Neuronal stem cell (in vitro differentiated cells): ENCODE measurements around the gene ACTL10.
"Not testable (repeated sequence)": the region's sequence is repeated elsewhere in the genome, so short reads cannot be mapped to it uniquely, and the experiment has no call there.

ENCODE experiments used
- DNase-seq: peaks from one replicate; pipeline ENCODE4 v3.0.0-alpha.2; 2013; ENCODE audit warnings: low spot score
- H2AFZ ChIP-seq: one replicate; pipeline ENCODE4 v1.6.1; 2013; ENCODE audit warnings: mild to moderate bottlenecking, low read length, inconsistent platforms
- H2AK5ac ChIP-seq: 2 replicates; pipeline ENCODE4 v1.6.1; 2013; ENCODE audit warnings: low read depth, mild to moderate bottlenecking, inconsistent platforms, low read length, moderate library complexity, mixed read lengths
- H2BK120ac ChIP-seq: 2 replicates; pipeline ENCODE4 v1.6.1; 2013; ENCODE audit warnings: low read depth, mild to moderate bottlenecking, inconsistent platforms, low read length, moderate library complexity, mixed read lengths
- H2BK12ac ChIP-seq: one replicate; pipeline ENCODE4 v1.6.1; 2013; ENCODE audit warnings: low read length, inconsistent platforms
- H2BK15ac ChIP-seq: 2 replicates; pipeline ENCODE4 v1.6.1; 2013; ENCODE audit warnings: mild to moderate bottlenecking, low read length, inconsistent platforms, mixed read lengths
- H2BK5ac ChIP-seq: one replicate; pipeline ENCODE4 v1.6.1; 2013; ENCODE audit warnings: inconsistent platforms, mild to moderate bottlenecking, low read length, moderate library complexity
- H3K14ac ChIP-seq: one replicate; pipeline ENCODE4 v1.6.1; 2013; ENCODE audit warnings: low read length, inconsistent platforms
- H3K18ac ChIP-seq: 2 replicates; pipeline ENCODE4 v1.6.1; 2013; ENCODE audit warnings: low read length, inconsistent platforms
- H3K23ac ChIP-seq: 2 replicates; pipeline ENCODE4 v1.6.1; 2013; ENCODE audit warnings: low read depth, mild to moderate bottlenecking, mixed read lengths, low read length, inconsistent platforms; ENCODE audit not compliant: poor library complexity
- H3K27ac ChIP-seq: replicated peaks from 3 replicates; pipeline ENCODE4 v1.5.1; 2013; ENCODE audit warnings: low read length, inconsistent platforms
- H3K27me3 ChIP-seq, 3 experiments: 2 replicates each; pipeline ENCODE4 v1.6.1; 2013; ENCODE audit warnings: low read length in 3 of 3, mild to moderate bottlenecking in 2 of 3, inconsistent platforms in 1 of 3, low read depth in 1 of 3, mixed read lengths in 1 of 3, moderate library complexity in 1 of 3; ENCODE audit not compliant: control insufficient read depth in 3 of 3, insufficient read depth in 3 of 3
- H3K36me3 ChIP-seq, 2 donors: replicated peaks in 1 of 2; 2 replicates each; pipeline ENCODE4 v1.6.1; 2013; ENCODE audit warnings: low read length in 2 of 2; ENCODE audit not compliant: control insufficient read depth in 2 of 2, insufficient read depth in 2 of 2
- H3K4ac ChIP-seq: 2 replicates; pipeline ENCODE4 v1.6.1; 2013; ENCODE audit warnings: inconsistent platforms, mild to moderate bottlenecking, low read length, moderate library complexity
- H3K4me1 ChIP-seq, 2 donors: 1 replicate in 1 of 2; 2 replicates in 1 of 2; pipeline ENCODE4 v1.6.1; 2013; ENCODE audit warnings: low read length in 2 of 2, low read depth in 1 of 2; ENCODE audit not compliant: control insufficient read depth in 2 of 2, insufficient read depth in 1 of 2
- H3K4me2 ChIP-seq: one replicate; pipeline ENCODE4 v1.6.1; 2013; ENCODE audit warnings: mild to moderate bottlenecking, low read length, inconsistent platforms; ENCODE audit not compliant: insufficient read depth, poor library complexity, severe bottlenecking
- H3K4me3 ChIP-seq, 2 donors: 2 replicates each; pipeline ENCODE4 v1.5.1; 2013; ENCODE audit warnings: low read length in 2 of 2, mild to moderate bottlenecking in 2 of 2, inconsistent platforms in 1 of 2, moderate library complexity in 1 of 2
- H3K79me1 ChIP-seq: one replicate; pipeline ENCODE4 v1.6.1; 2013; ENCODE audit warnings: low read depth, mild to moderate bottlenecking, inconsistent platforms, low read length, moderate library complexity
- H3K9ac ChIP-seq: one replicate; pipeline ENCODE4 v1.6.1; 2013; ENCODE audit warnings: mild to moderate bottlenecking, low read depth, low read length, inconsistent platforms; ENCODE audit not compliant: poor library complexity
- H3K9me3 ChIP-seq, 2 donors: replicated peaks in 1 of 2; 2 replicates each; pipeline versions ENCODE3 to v1.6.1; 2013; ENCODE audit warnings: low read length in 2 of 2, mild to moderate bottlenecking in 2 of 2, inconsistent platforms in 1 of 2, low read depth in 1 of 2, mixed read lengths in 1 of 2, moderate library complexity in 1 of 2; ENCODE audit not compliant: control insufficient read depth in 2 of 2, insufficient read depth in 1 of 2
- H4K8ac ChIP-seq: one replicate; pipeline ENCODE4 v1.6.1; 2013; ENCODE audit warnings: low read depth, mild to moderate bottlenecking, inconsistent platforms, low read length, moderate library complexity
- H4K91ac ChIP-seq: one replicate; pipeline ENCODE4 v1.6.1; 2013; ENCODE audit warnings: low read length, low read depth, mild to moderate bottlenecking, inconsistent platforms; ENCODE audit not compliant: poor library complexity
- WGBS, 2 donors: extraction: QIAGEN DNeasy Blood & Tissue Kit; methylation state at CpG; one replicate each; pipeline ENCODE4 v1.1.7; 2013; ENCODE audit warnings: missing lambda C conversion rate in 2 of 2, mixed read lengths in 1 of 2; ENCODE audit not compliant: insufficient read length in 2 of 2, insufficient replicate concordance in 1 of 2; ENCODE audit errors: extremely low coverage in 2 of 2; 5-methylcytosine and 5-hydroxymethylcytosine counted together

Gene ACTL10

DNA sequence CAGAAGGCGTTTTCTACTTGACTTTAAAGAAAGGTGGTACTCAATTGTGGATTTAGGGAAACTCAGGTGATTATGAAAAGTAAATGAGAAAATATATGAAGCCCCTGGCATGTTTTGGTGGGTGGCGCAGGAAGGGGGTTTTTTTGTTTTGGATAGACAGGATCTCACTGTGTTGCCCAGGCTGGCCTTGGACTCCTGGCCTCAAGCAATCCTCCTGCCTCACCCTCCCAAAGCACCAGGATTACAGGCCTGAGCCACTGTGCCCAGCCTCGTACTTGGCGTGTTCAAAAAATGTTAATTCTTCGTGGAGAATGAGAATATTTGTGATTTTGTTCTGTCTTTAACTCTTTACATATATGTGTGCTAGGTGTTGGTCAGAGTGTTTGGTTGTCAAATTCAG lies 36.8 kb upstream of the ACTL10 start:
- Histone ChIP-seq H2BK120ac (no peak overlapping the region), H3K14ac (no peak overlapping the region), H3K9ac (no peak overlapping the region), H2BK15ac (no peak overlapping the region), H3K27me3 (no peaks in the 10 kb centered on the region), H3K18ac (no peak overlapping the region), H3K4me2 (no peak overlapping the region), H4K8ac (no peak overlapping the region), H3K36me3 (peaks cover 14 to 79% of the 10 kb centered on the region in 2 donors), H3K79me1 (peaks cover 2% of the 10 kb centered on the region), H2BK12ac (no peak overlapping the region), H3K4me1 (no peaks in the 10 kb centered on the region), H4K91ac (no peak overlapping the region), H2BK5ac (no peak overlapping the region), H3K27ac (no peak overlapping the region), H2AK5ac (no peak overlapping the region), H3K9me3 (no peaks in the 10 kb centered on the region), H2AFZ (no peak overlapping the region), H3K4me3 (no peak overlapping the region), H3K4ac (no peak overlapping the region), H3K23ac (no peak overlapping the region)
- no CpG with 5 or more reads among the region's 5 CpGs for WGBS, 2 donors
- no peak for DNase-seq

DNA sequence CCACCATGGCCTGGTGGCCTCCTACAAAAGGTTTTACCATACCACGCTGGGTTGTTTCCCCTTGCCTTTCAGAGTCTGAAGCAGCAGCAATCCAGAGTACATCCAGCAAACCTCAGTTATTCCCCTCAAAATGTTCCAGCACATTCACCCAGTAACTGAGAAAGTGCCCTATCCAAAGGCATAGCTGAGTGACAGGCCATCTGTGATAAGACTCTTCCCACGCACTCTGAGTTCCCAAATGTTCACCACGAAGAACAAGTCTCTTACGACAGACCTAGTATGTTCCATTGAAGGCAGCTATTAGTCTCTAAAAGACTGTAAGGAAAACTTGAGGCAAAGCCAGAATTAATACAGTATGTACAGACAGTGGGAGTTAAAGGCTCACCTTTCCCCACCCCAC lies 36.2 kb upstream of the ACTL10 start:
- Histone ChIP-seq H2AK5ac (no peak overlapping the region), H2BK15ac (no peak overlapping the region), H3K4ac (no peak overlapping the region), H3K4me1 (no peaks in the 10 kb centered on the region), H3K18ac (no peak overlapping the region), H3K23ac (no peak overlapping the region), H4K91ac (no peak overlapping the region), H2AFZ (no peak overlapping the region), H3K27ac (no peak overlapping the region), H2BK5ac (no peak overlapping the region), H3K36me3 (peaks cover 11 to 78% of the 10 kb centered on the region in 2 donors), H3K79me1 (peaks cover 2% of the 10 kb centered on the region), H3K9me3 (no peaks in the 10 kb centered on the region), H3K4me3 (no peak overlapping the region), H3K27me3 (no peaks in the 10 kb centered on the region), H4K8ac (no peak overlapping the region), H2BK12ac (no peak overlapping the region), H3K4me2 (no peak overlapping the region), H3K14ac (no peak overlapping the region), H3K9ac (no peak overlapping the region), H2BK120ac (no peak overlapping the region)
- no peak for DNase-seq
- WGBS, 2 donors, result no CpG with 5 or more reads among the region's 4 CpGs

DNA sequence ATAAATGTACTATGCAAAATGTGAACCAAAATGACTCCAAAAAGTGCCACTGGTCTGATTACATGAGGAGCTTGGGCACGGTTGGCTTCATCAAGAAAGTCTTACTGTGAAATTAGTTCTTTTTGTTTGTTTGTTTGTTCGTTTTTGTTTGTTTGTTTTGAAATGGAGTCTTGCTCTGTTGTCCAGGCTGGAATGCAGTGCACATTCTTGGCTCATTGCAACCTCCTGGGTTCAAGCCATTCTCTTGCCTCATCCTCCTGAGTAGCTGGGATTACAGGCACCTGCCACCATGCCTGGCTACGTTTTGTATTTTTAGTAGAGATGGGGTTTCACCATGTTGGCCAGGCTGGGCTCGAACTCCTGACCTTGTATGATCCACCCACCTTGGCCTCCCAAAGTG lies 34.8 kb upstream of the ACTL10 start:
- not testable (repeated sequence) for H3K9me3 ChIP-seq, H2AFZ ChIP-seq, H2BK15ac ChIP-seq, H2BK120ac ChIP-seq, H4K8ac ChIP-seq, H3K79me1 ChIP-seq, H2BK12ac ChIP-seq, H3K23ac ChIP-seq, H3K4ac ChIP-seq, H3K4me3 ChIP-seq, H3K14ac ChIP-seq, H2BK5ac ChIP-seq, H4K91ac ChIP-seq, H3K18ac ChIP-seq, H2AK5ac ChIP-seq, H3K9ac ChIP-seq, DNase-seq, H3K4me2 ChIP-seq, H3K4me1 ChIP-seq, H3K27ac ChIP-seq, H3K27me3 ChIP-seq
- no CpG with 5 or more reads among the region's 4 CpGs for WGBS, 2 donors
- H3K36me3 ChIP-seq, result peaks cover 13 to 76% of the 10 kb centered on the region in 2 donors

DNA sequence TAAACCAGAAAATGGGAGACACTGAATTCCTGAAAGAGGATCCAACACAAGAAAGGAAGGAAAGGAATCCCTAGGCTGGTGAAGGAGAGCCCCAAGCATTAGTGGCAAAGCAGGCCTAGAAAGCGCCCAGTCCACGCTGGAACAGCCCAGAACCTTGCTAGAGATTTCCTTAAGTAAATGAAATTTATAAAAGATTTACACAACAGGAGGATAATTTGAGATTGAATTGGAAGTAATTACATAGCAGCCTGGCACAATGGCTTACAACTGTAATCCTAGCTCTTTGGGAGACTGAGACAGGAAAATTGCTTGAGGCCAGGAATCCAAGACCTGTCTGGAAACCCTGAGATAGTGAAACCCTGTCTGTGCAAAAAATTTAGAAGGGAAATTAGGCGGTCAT lies 31.4 kb upstream of the ACTL10 start:
- WGBS, 2 donors, result no CpG with 5 or more reads among the region's 3 CpGs
- no peak overlapping the region for H4K8ac ChIP-seq
- no peak overlapping the region for H3K4ac ChIP-seq
- H2BK15ac ChIP-seq, result no peak overlapping the region
- H2BK5ac ChIP-seq, result no peak overlapping the region
- DNase-seq, result no peak
- H2AK5ac ChIP-seq, result no peak overlapping the region
- H2AFZ ChIP-seq, result no peak overlapping the region
- H3K4me2 ChIP-seq, result no peak overlapping the region
- no peak overlapping the region for H2BK12ac ChIP-seq
- peaks cover 16 to 72% of the 10 kb centered on the region in 2 donors for H3K36me3 ChIP-seq
- no peak overlapping the region for H3K4me3 ChIP-seq
- peaks cover under 1% of the 10 kb centered on the region for H3K79me1 ChIP-seq
- H3K27me3 ChIP-seq, result no peaks in the 10 kb centered on the region
- H3K27ac ChIP-seq, result no peak overlapping the region
- no peak overlapping the region for H3K18ac ChIP-seq
- no peak overlapping the region for H4K91ac ChIP-seq
- no peaks in the 10 kb centered on the region for H3K9me3 ChIP-seq
- no peak overlapping the region for H3K14ac ChIP-seq
- H3K4me1 ChIP-seq, result no peaks in the 10 kb centered on the region
- H2BK120ac ChIP-seq, result no peak overlapping the region
- no peak overlapping the region for H3K9ac ChIP-seq
- H3K23ac ChIP-seq, result no peak overlapping the region
